Measurements from ENCODE around the gene UBE4A. TPM values are rescaled to one million over a fixed set of nuclear protein-coding genes. Genes with fewer than 3 reads are reported as not detected.

Gene UBE4A
- total and polyA plus RNA-seq, 2 experiments from 2014 or later, result 11.8 to 42.2 TPM

GRCh38 chr11:118410055-118410745 is 50.8 kb downstream of the UBE4A start:
- peaks cover 3% of the 10 kb centered on the region for H3K4me1 ChIP-seq (ENCODE audit: insufficient read depth)
- H3K4me2 ChIP-seq, result no peak overlapping the region
- Mint-ChIP-seq H3K36me3 (ENCODE audit: low read depth) (peaks cover 39% of the 10 kb centered on the region), H3K27ac (no peak overlapping the region), H3K4me1 (no peaks in the 10 kb centered on the region; the same call in 2 of the 3 replicates), H3K9me3 (no peaks in the 10 kb centered on the region), H3K4me3 (no peak overlapping the region), H3K27me3 (ENCODE audit: insufficient read depth, low read depth, poor library complexity) (no peaks in the 10 kb centered on the region)
- no peak overlapping the region for H2AFZ ChIP-seq
- ATAC-seq (no peak), DNase-seq (ENCODE audit: low spot score) (no peak)
- peaks cover 9% of the 10 kb centered on the region for H3K36me3 ChIP-seq (ENCODE audit: insufficient read depth)
- no peak overlapping the region for H3K4me3 ChIP-seq
- no peak overlapping the region for H3K27ac ChIP-seq (ENCODE audit: low read depth)
- H3K79me2 ChIP-seq (replicated peaks; ENCODE audit: insufficient read depth), result peaks cover 31% of the 10 kb centered on the region
- TF ChIP-seq STAT1 (IDR thresholded peaks at IDR 0.05; ENCODE audit: unreplicated experiment) (no peak), POLR2AphosphoS5 (IDR thresholded peaks at IDR 0.05; ENCODE audit: low read depth) (no peak)
- H3K27me3 ChIP-seq (ENCODE audit: insufficient read depth), result no peaks in the 10 kb centered on the region
- H3F3A ChIP-seq (replicated peaks; ENCODE audit: low read depth), result peaks cover 8% of the 10 kb centered on the region; the same call in 1 of the 2 replicates
- no peaks in the 10 kb centered on the region for H3K9me2 ChIP-seq (ENCODE audit: insufficient read depth)
- H4K20me1 ChIP-seq (replicated peaks; ENCODE audit: insufficient read depth), result peaks cover 13% of the 10 kb centered on the region

GRCh38 chr11:118411530-118411929 is 52.1 kb downstream of the UBE4A start:
- H3K4me1 Mint-ChIP-seq, result no peaks in the 10 kb centered on the region; the same call in 2 of the 3 replicates

More at GRCh38 chr11:118411530-118411929, 52.1 kb downstream of the UBE4A start:
- peaks cover 7% of the 10 kb centered on the region for H4K20me1 ChIP-seq (replicated peaks; ENCODE audit: insufficient read depth)
- H3K27me3 ChIP-seq (ENCODE audit: insufficient read depth), result no peaks in the 10 kb centered on the region
- no peak overlapping the region for H3K27ac Mint-ChIP-seq
- no peak overlapping the region for H3K4me2 ChIP-seq
- DNase-seq (ENCODE audit: low spot score) (no peak), ATAC-seq (no peak)
- no peaks in the 10 kb centered on the region for H3K27me3 Mint-ChIP-seq (ENCODE audit: insufficient read depth, low read depth, poor library complexity)
- no peak overlapping the region for H2AFZ ChIP-seq
- no peaks in the 10 kb centered on the region for H3K9me2 ChIP-seq (ENCODE audit: insufficient read depth)
- TF ChIP-seq REST (IDR thresholded peaks at IDR 0.05; ENCODE audit: unreplicated experiment) (no peak), EZH2phosphoT487 (IDR thresholded peaks at IDR 0.05; ENCODE audit: unreplicated experiment) (no peak), ZNF114 (CRISPR knock-in tag; IDR thresholded peaks at IDR 0.05) (no peak)
- no peak overlapping the region for H3K27ac ChIP-seq (ENCODE audit: low read depth)
- peaks cover 18% of the 10 kb centered on the region for H3K79me2 ChIP-seq (replicated peaks; ENCODE audit: insufficient read depth)
- no peak overlapping the region for H3K4me3 ChIP-seq
- H3K9me3 Mint-ChIP-seq, result no peaks in the 10 kb centered on the region
- peaks cover 33% of the 10 kb centered on the region for H3K36me3 Mint-ChIP-seq (ENCODE audit: low read depth)
- H3K4me3 Mint-ChIP-seq, result no peak overlapping the region
- peaks cover 12% of the 10 kb centered on the region for H3K4me1 ChIP-seq (ENCODE audit: insufficient read depth)
- peaks cover 7% of the 10 kb centered on the region for H3K36me3 ChIP-seq (ENCODE audit: insufficient read depth)
- peaks cover 8% of the 10 kb centered on the region; the same call in 1 of the 2 replicates for H3F3A ChIP-seq (replicated peaks; ENCODE audit: low read depth)
